Measurements from ENCODE around the gene LDHAL6A. TPM values are rescaled to one million over a fixed set of nuclear protein-coding genes. Genes with fewer than 3 reads are reported as not detected.

The LDHAL6A gene
- polyA plus RNA-seq, 1 donor from 2014 or later, result not detected

DNA sequence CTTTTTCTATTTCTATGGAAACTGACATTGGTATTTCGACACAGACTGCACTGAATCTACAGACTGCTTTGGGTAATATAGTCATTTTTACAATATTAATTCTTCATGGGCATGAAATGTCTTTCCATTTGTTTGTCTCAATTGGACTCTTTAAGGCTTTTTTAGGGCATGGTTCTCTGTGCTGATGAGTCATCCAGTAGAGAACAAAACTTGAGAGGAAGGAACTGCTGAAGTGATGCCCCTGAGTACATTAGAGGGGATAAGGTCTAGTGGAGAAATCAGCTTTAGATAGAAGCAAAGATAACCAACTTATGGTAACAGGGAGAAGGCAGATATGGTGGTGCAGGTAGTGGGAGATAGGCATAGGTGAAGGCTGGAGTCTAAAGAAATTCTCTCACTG lies 46.0 kb downstream of the LDHAL6A start:
- no peaks in the 10 kb centered on the region for H4K20me1 ChIP-seq (ENCODE audit: insufficient read depth)
- H3K9me2 ChIP-seq (ENCODE audit: insufficient read depth, low read length), result no peaks in the 10 kb centered on the region
- peaks cover 21% of the 10 kb centered on the region for H3K36me3 ChIP-seq (ENCODE audit: insufficient read depth, low read length)
- H3K27me3 ChIP-seq (ENCODE audit: insufficient read depth, low read depth, low read length), result no peaks in the 10 kb centered on the region
- no peak overlapping the region for H3K4me3 ChIP-seq (ENCODE audit: low read length)
- H3K27ac ChIP-seq (ENCODE audit: low read length), result no peak overlapping the region
- no peaks in the 10 kb centered on the region for H3K79me2 ChIP-seq (replicated peaks; ENCODE audit: insufficient read depth, low read length)
- H3F3A ChIP-seq (ENCODE audit: insufficient read depth, low read length, poor library complexity, severe bottlenecking), result no peaks in the 10 kb centered on the region
- H3K9ac ChIP-seq (ENCODE audit: low read length), result no peak overlapping the region
- H3K4me2 ChIP-seq (ENCODE audit: low read length), result no peak overlapping the region
- TF ChIP-seq POLR2AphosphoS5 (IDR thresholded peaks at IDR 0.05) (no peak), TAF1 (IDR thresholded peaks at IDR 0.05; ENCODE audit: low read depth) (no peak), RAD21 (conservative IDR thresholded peaks at IDR 0.05) (no peak), MXI1 (conservative IDR thresholded peaks at IDR 0.05; ENCODE audit: poor library complexity, severe bottlenecking) (no peak), EZH2 (IDR thresholded peaks at IDR 0.05; ENCODE audit: borderline replicate concordance, insufficient read depth, low read length, poor library complexity, severe bottlenecking) (no peak)
- TF ChIP-seq, protein P1, sequence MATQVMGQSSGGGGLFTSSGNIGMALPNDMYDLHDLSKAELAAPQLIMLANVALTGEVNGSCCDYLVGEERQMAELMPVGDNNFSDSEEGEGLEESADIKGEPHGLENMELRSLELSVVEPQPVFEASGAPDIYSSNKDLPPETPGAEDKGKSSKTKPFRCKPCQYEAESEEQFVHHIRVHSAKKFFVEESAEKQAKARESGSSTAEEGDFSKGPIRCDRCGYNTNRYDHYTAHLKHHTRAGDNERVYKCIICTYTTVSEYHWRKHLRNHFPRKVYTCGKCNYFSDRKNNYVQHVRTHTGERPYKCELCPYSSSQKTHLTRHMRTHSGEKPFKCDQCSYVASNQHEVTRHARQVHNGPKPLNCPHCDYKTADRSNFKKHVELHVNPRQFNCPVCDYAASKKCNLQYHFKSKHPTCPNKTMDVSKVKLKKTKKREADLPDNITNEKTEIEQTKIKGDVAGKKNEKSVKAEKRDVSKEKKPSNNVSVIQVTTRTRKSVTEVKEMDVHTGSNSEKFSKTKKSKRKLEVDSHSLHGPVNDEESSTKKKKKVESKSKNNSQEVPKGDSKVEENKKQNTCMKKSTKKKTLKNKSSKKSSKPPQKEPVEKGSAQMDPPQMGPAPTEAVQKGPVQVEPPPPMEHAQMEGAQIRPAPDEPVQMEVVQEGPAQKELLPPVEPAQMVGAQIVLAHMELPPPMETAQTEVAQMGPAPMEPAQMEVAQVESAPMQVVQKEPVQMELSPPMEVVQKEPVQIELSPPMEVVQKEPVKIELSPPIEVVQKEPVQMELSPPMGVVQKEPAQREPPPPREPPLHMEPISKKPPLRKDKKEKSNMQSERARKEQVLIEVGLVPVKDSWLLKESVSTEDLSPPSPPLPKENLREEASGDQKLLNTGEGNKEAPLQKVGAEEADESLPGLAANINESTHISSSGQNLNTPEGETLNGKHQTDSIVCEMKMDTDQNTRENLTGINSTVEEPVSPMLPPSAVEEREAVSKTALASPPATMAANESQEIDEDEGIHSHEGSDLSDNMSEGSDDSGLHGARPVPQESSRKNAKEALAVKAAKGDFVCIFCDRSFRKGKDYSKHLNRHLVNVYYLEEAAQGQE (IDR thresholded peaks at IDR 0.05; ENCODE audit: borderline replicate concordance), result no peak
- TF ChIP-seq, protein P2, sequence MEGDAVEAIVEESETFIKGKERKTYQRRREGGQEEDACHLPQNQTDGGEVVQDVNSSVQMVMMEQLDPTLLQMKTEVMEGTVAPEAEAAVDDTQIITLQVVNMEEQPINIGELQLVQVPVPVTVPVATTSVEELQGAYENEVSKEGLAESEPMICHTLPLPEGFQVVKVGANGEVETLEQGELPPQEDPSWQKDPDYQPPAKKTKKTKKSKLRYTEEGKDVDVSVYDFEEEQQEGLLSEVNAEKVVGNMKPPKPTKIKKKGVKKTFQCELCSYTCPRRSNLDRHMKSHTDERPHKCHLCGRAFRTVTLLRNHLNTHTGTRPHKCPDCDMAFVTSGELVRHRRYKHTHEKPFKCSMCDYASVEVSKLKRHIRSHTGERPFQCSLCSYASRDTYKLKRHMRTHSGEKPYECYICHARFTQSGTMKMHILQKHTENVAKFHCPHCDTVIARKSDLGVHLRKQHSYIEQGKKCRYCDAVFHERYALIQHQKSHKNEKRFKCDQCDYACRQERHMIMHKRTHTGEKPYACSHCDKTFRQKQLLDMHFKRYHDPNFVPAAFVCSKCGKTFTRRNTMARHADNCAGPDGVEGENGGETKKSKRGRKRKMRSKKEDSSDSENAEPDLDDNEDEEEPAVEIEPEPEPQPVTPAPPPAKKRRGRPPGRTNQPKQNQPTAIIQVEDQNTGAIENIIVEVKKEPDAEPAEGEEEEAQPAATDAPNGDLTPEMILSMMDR (IDR thresholded peaks at IDR 0.05; ENCODE audit: poor library complexity, severe bottlenecking), result no peak
- H2AFZ ChIP-seq (ENCODE audit: low read depth, low read length), result no peak overlapping the region
- no peaks in the 10 kb centered on the region for H3K9me3 ChIP-seq (ENCODE audit: low read length)

DNA sequence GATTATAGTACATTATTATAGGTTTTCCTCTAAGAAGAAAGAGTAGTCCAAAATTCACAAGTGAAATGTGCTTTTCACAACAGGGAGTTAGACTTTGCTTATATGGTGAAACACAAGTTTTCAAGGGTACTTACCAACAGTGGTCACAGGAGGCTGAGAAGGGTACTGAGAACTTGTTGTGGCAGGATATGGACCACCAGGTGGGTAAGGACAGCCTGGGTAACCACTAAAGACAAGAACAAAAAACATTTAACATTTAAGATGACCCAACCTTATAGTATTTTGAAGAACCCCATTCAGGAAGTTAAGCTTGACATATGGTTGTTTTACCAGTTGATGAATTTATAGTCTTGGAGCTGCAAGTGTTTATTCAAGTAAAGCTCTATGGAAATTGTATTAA lies 46.7 kb downstream of the LDHAL6A start:
- Histone ChIP-seq H2AFZ (ENCODE audit: low read depth, low read length) (no peak overlapping the region), H4K20me1 (ENCODE audit: insufficient read depth) (no peaks in the 10 kb centered on the region), H3K79me2 (replicated peaks; ENCODE audit: insufficient read depth, low read length) (no peaks in the 10 kb centered on the region), H3K9me3 (ENCODE audit: low read length) (no peaks in the 10 kb centered on the region), H3K9me2 (ENCODE audit: insufficient read depth, low read length) (no peaks in the 10 kb centered on the region), H3F3A (ENCODE audit: insufficient read depth, low read length, poor library complexity, severe bottlenecking) (no peaks in the 10 kb centered on the region), H3K36me3 (ENCODE audit: insufficient read depth, low read length) (peaks cover 21% of the 10 kb centered on the region), H3K27me3 (ENCODE audit: insufficient read depth, low read depth, low read length) (no peaks in the 10 kb centered on the region), H3K27ac (ENCODE audit: low read length) (no peak overlapping the region), H3K9ac (ENCODE audit: low read length) (no peak overlapping the region), H3K4me2 (ENCODE audit: low read length) (no peak overlapping the region), H3K4me3 (ENCODE audit: low read length) (no peak overlapping the region)
- TF ChIP-seq, protein P1 (IDR thresholded peaks at IDR 0.05; ENCODE audit: borderline replicate concordance), result no peak
- no peak for TF ChIP-seq EP300 (conservative IDR thresholded peaks at IDR 0.05; ENCODE audit: poor library complexity, severe bottlenecking)
- no peak for TF ChIP-seq SMC3 (conservative IDR thresholded peaks at IDR 0.05; ENCODE audit: poor library complexity)
- no peak for TF ChIP-seq MXI1 (conservative IDR thresholded peaks at IDR 0.05; ENCODE audit: poor library complexity, severe bottlenecking)
- TF ChIP-seq RAD21 (conservative IDR thresholded peaks at IDR 0.05), result no peak
- no peak for TF ChIP-seq TAF1 (IDR thresholded peaks at IDR 0.05; ENCODE audit: low read depth)
- TF ChIP-seq, protein P2 (IDR thresholded peaks at IDR 0.05; ENCODE audit: poor library complexity, severe bottlenecking), result no peak
- TF ChIP-seq EZH2 (IDR thresholded peaks at IDR 0.05; ENCODE audit: borderline replicate concordance, insufficient read depth, low read length, poor library complexity, severe bottlenecking), result no peak
- no peak for TF ChIP-seq POLR2AphosphoS5 (IDR thresholded peaks at IDR 0.05)

Data from neural cell (in vitro differentiated cells).